K562 (cell line): ENCODE data around the gene PMEPA1. TPM values are rescaled to one million over a fixed set of nuclear protein-coding genes. Genes with fewer than 3 reads are reported as not detected.

Source experiments
- CREM ChIP-seq: IDR thresholded peaks from 2 replicates; pipeline ENCODE4 v1.6.1; 2014; ENCODE audit warnings: antibody characterized with exemption, low read depth
- CTCF ChIP-seq, 3 experiments: IDR thresholded peaks in 2 of 3; conservative IDR thresholded peaks in 1 of 3; 2 replicates each; pipeline ENCODE4 v1.5.1; 2011 to 2012; ENCODE audit warnings: low read length in 3 of 3, mild to moderate bottlenecking in 3 of 3, control low read depth in 2 of 3, improper control_type of control experiment in 1 of 3, inconsistent platforms in 1 of 3, low read depth in 1 of 3, mixed read lengths in 1 of 3, moderate library complexity in 1 of 3; ENCODE audit not compliant: insufficient read depth in 2 of 3
- TCF3 ChIP-seq: sonication (generic); formaldehyde crosslinking; IDR thresholded peaks from 2 replicates; pipeline ENCODE4 v1.4.0; 2020; ENCODE audit warnings: mild to moderate bottlenecking, missing genetic modification reagents
- ZNF24 ChIP-seq: fragments of 450-650 bp; IDR thresholded peaks from 2 replicates; pipeline ENCODE4 v1.6.1; 2016
- polyA plus RNA-seq, 8 experiments: library from polyadenylated mRNA; depleted of rRNA in 4 of 8; stranded (reverse) in 5 of 8; unstranded in 3 of 8; fragments of >200 nt; fragmentation: Nextera tagmentation in 2 of 8; fragmentation: Illumina TruSeq in 1 of 8; extraction: Ambion mirVana in 2 of 8; extraction: Trizol in 1 of 8; gene quantifications; 2 replicates each; pipeline versions ENCODE4 v1.2.1 to v1.2.3, GENCODE V29; 2011 to 2014; ENCODE audit warnings: inconsistent platforms in 1 of 8, missing spikeins in 1 of 8
- total RNA-seq, 7 experiments: library from RNA; depleted of rRNA in 6 of 7; stranded (reverse); fragments of >200 nt in 6 of 7; fragmentation: Illumina TruSeq in 2 of 7; extraction: Trizol in 2 of 7; gene quantifications; 2 replicates each; pipeline versions ENCODE4 v1.2.1 to v1.2.3, GENCODE V29; 2011 to 2021; ENCODE audit warnings: low replicate concordance in 1 of 7
- TF ChIP-seq, protein P1 (sequence below): sonication (generic); formaldehyde crosslinking; IDR thresholded peaks from 2 replicates; pipeline ENCODE4 v1.8.1; 2023; ENCODE audit warnings: mild to moderate bottlenecking, missing genetic modification reagents
- TF ChIP-seq, protein P2 (sequence below): IDR thresholded peaks from 2 replicates; pipeline ENCODE4 v1.6.1; 2016; ENCODE audit warnings: missing genetic modification characterization, missing compliant biosample characterization

The PMEPA1 gene
- total and polyA plus RNA-seq, 9 of the 15 experiments (the other 6 are each of a cell fraction or from before 2014, with no cell fraction given): 0.16 TPM; not detected in 8

DNA sequence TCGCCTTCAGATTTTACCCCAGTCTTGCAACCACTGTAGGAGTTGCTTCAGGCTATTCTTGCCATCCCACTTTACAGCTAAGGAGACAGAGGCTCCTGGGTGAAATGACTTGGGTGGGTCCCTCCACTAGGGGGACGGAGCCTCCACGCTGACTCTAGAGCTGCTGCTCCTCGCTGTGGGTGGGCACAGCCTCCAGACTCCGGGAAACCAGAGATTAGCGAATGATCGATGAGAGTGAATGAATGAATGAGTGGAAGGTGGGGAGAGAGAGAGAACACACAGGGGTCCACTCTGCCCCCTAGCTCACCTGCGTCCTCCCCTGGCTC is 100.0 kb downstream of the PMEPA1 start (continued):
- TF ChIP-seq, protein P1, sequence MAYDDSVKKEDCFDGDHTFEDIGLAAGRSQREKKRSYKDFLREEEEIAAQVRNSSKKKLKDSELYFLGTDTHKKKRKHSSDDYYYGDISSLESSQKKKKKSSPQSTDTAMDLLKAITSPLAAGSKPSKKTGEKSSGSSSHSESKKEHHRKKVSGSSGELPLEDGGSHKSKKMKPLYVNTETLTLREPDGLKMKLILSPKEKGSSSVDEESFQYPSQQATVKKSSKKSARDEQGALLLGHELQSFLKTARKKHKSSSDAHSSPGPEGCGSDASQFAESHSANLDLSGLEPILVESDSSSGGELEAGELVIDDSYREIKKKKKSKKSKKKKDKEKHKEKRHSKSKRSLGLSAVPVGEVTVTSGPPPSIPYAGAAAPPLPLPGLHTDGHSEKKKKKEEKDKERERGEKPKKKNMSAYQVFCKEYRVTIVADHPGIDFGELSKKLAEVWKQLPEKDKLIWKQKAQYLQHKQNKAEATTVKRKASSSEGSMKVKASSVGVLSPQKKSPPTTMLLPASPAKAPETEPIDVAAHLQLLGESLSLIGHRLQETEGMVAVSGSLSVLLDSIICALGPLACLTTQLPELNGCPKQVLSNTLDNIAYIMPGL (CRISPR knock-in tag): no peak
- TF ChIP-seq TCF3 (CRISPR knock-in tag) (no peak), CTCF (IDR thresholded peaks at IDR 0.05 in 2 of 3, conservative IDR thresholded peaks at IDR 0.05 in 1 of 3; ENCODE audit: insufficient read depth in 2 of 3, low read depth in 1 of 3, low read length in 3 of 3) (peak in 1 of 3 experiments; percentile 40; a peak in 1 of 6 replicates), CREM (no peak), ZNF24 (peak; percentile 48; the same call in 1 of the 2 replicates)
- TF ChIP-seq, protein P2, sequence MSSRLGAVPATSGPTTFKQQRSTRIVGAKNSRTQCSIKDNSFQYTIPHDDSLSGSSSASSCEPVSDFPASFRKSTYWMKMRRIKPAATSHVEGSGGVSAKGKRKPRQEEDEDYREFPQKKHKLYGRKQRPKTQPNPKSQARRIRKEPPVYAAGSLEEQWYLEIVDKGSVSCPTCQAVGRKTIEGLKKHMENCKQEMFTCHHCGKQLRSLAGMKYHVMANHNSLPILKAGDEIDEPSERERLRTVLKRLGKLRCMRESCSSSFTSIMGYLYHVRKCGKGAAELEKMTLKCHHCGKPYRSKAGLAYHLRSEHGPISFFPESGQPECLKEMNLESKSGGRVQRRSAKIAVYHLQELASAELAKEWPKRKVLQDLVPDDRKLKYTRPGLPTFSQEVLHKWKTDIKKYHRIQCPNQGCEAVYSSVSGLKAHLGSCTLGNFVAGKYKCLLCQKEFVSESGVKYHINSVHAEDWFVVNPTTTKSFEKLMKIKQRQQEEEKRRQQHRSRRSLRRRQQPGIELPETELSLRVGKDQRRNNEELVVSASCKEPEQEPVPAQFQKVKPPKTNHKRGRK: no peak
